Esophagus squamous epithelium (tissue), 5 donors: ENCODE data around the gene FOXP1. TPM values are rescaled to one million over a fixed set of nuclear protein-coding genes. Genes with fewer than 3 reads are reported as not detected.

Experiments
- DNase-seq: peaks from one replicate; lab custom pipeline; 2025; lab: John Stamatoyannopoulos, UW
- H3K27ac ChIP-seq, 4 donors: fragments of 200-600 bp; sonication (generic); one replicate each; pipeline ENCODE4 v1.5.1; 2016 to 2019; ENCODE audit warnings: mild to moderate bottlenecking in 1 of 4
- H3K27me3 ChIP-seq, 4 donors: fragments of 200-600 bp; sonication (generic); 1 replicate in 3 of 4; 2 replicates in 1 of 4; pipeline versions ENCODE4 v1.5.1 to v1.6.0; 2017 to 2021; ENCODE audit warnings: antibody characterized with exemption in 1 of 4
- H3K36me3 ChIP-seq, 3 donors: fragments of 200-600 bp; sonication (generic); one replicate each; pipeline ENCODE4 v1.5.1; 2016 to 2019
- H3K4me1 ChIP-seq, 3 donors: fragments of 200-600 bp; sonication (generic); one replicate each; pipeline ENCODE4 v1.5.1; 2017 to 2019
- H3K4me3 ChIP-seq, 4 donors: fragments of 200-600 bp; sonication (generic); 1 replicate in 3 of 4; 2 replicates in 1 of 4; pipeline ENCODE4 v1.5.1; 2016 to 2019; ENCODE audit warnings: mild to moderate bottlenecking in 2 of 4, moderate library complexity in 1 of 4
- H3K9me3 ChIP-seq, 3 donors: fragments of 200-600 bp; sonication (generic); one replicate each; pipeline ENCODE4 v1.5.1; 2016 to 2019
- CTCF ChIP-seq, 6 experiments: fragments of 450-650 bp in 4 of 6; fragments of 200-600 bp in 2 of 6; sonication (generic) in 2 of 6; IDR thresholded peaks; one replicate each; pipeline ENCODE4 v1.5.1; 2016 to 2019; ENCODE audit warnings: antibody characterized with exemption in 6 of 6, mild to moderate bottlenecking in 4 of 6, moderate library complexity in 4 of 6
- POLR2A ChIP-seq, 4 donors: fragments of 450-650 bp; IDR thresholded peaks; one replicate each; pipeline ENCODE4 v1.6.1; 2017; ENCODE audit warnings: antibody characterized with exemption in 4 of 4, mild to moderate bottlenecking in 4 of 4, moderate library complexity in 3 of 4
- WGBS, 2 donors: methylation state at CpG; one replicate each; pipeline ENCODE4 v1.1.5; 2018; 5-methylcytosine and 5-hydroxymethylcytosine counted together
- intact Hi-C: fragments of 100-400 bp; cut with DNase I; formaldehyde crosslinking; loops from one replicate; pipeline ENCODE4 v1.15.0; 2022
- total RNA-seq, 4 donors: library from RNA; depleted of rRNA; stranded (reverse); fragments of >200 nt; gene quantifications; one replicate each; pipeline ENCODE4 v1.1.0, GENCODE V29; 2016
- donor health status: DM: yes; HTN: yes; CAD: no.

FOXP1 gene
- total RNA-seq, 4 donors from 2014 or later, result 49.1 to 124 (median 61.1) TPM

- no peaks in the 10 kb centered on the region for H3K27me3 ChIP-seq
- no peak for TF ChIP-seq POLR2A (IDR thresholded peaks at IDR 0.05)
- no peak for TF ChIP-seq CTCF (IDR thresholded peaks at IDR 0.05)
- H3K36me3 ChIP-seq, result peaks cover 0 to 42% (median 0%) of the 10 kb centered on the region in 3 donors
- H3K4me1 ChIP-seq, result no peaks in the 10 kb centered on the region
- no peak overlapping the region for H3K4me3 ChIP-seq
- no peak for DNase-seq
- H3K9me3 ChIP-seq, result peaks cover 0 to 7% (median 4%) of the 10 kb centered on the region in 3 donors
- H3K27ac ChIP-seq, result no peak overlapping the region
- WGBS, 2 donors, result 82 to 85% methylated on average over 8 to 9 of the region's 9 CpGs
- intact Hi-C loops, result no loop called here
Measured at GRCh38 chr3:71488882-71489281, 94.6 kb downstream of the FOXP1 start.

GRCh38 chr3:71488391-71488809 lies 95.1 kb downstream of the FOXP1 start:
- WGBS, 2 donors, result 69 to 85% methylated on average over 6 of the region's 6 CpGs
- no peaks in the 10 kb centered on the region for H3K4me1 ChIP-seq
- intact Hi-C loops, result no loop called here
- TF ChIP-seq CTCF (IDR thresholded peaks at IDR 0.05) (no peak), POLR2A (IDR thresholded peaks at IDR 0.05) (no peak)
- H3K9me3 ChIP-seq, result peaks cover 0 to 7% (median 4%) of the 10 kb centered on the region in 3 donors
- peaks cover 0 to 42% (median 0%) of the 10 kb centered on the region in 3 donors for H3K36me3 ChIP-seq
- H3K27me3 ChIP-seq, result no peaks in the 10 kb centered on the region
- no peak overlapping the region for H3K27ac ChIP-seq
- no peak for DNase-seq
- no peak overlapping the region for H3K4me3 ChIP-seq

- peaks cover 0 to 7% (median 4%) of the 10 kb centered on the region in 3 donors for H3K9me3 ChIP-seq
- H3K27me3 ChIP-seq, result no peaks in the 10 kb centered on the region
- intact Hi-C loops, result no loop called here
- 69 to 72% methylated on average over 5 of the region's 5 CpGs for WGBS, 2 donors
- H3K4me1 ChIP-seq, result no peaks in the 10 kb centered on the region
- peaks cover 0 to 34% (median 0%) of the 10 kb centered on the region in 3 donors for H3K36me3 ChIP-seq
- no peak overlapping the region for H3K4me3 ChIP-seq
- no peak overlapping the region for H3K27ac ChIP-seq
- DNase-seq, result no peak
- TF ChIP-seq POLR2A (IDR thresholded peaks at IDR 0.05) (no peak), CTCF (IDR thresholded peaks at IDR 0.05) (no peak)
Measured at GRCh38 chr3:71487418-71487817, 96.1 kb downstream of the FOXP1 start.

GRCh38 chr3:71486831-71487230 lies 96.7 kb downstream of the FOXP1 start:
- no peak overlapping the region for H3K27ac ChIP-seq
- no peaks in the 10 kb centered on the region for H3K4me1 ChIP-seq
- H3K4me3 ChIP-seq, result no peak overlapping the region
- H3K27me3 ChIP-seq, result no peaks in the 10 kb centered on the region
- peaks cover 0 to 29% (median 0%) of the 10 kb centered on the region in 3 donors for H3K36me3 ChIP-seq
- no peak for DNase-seq
- 87 to 88% methylated on average over 6 of the region's 6 CpGs for WGBS, 2 donors
- intact Hi-C loops, result no loop called here
- peaks cover 0 to 7% (median 4%) of the 10 kb centered on the region in 3 donors for H3K9me3 ChIP-seq
- no peak for TF ChIP-seq POLR2A (IDR thresholded peaks at IDR 0.05)
- TF ChIP-seq CTCF (IDR thresholded peaks at IDR 0.05), result no peak

- no peak for DNase-seq
- Histone ChIP-seq H3K36me3 (peaks cover 0 to 19% (median 0%) of the 10 kb centered on the region in 3 donors), H3K4me1 (no peaks in the 10 kb centered on the region), H3K9me3 (peaks cover 0 to 1% (median 0%) of the 10 kb centered on the region in 3 donors), H3K27me3 (no peaks in the 10 kb centered on the region), H3K27ac (no peak overlapping the region), H3K4me3 (no peak overlapping the region)
- 50% methylated on average over 1 of the region's 1 CpG for WGBS, 2 donors
- intact Hi-C loops, result no loop called here
- no peak for TF ChIP-seq CTCF (IDR thresholded peaks at IDR 0.05)
- TF ChIP-seq POLR2A (IDR thresholded peaks at IDR 0.05), result no peak
Measured at GRCh38 chr3:71485896-71486295, 97.6 kb downstream of the FOXP1 start.
